H1 (cell line): ENCODE measurements around the gene RGN. TPM values are rescaled to one million over a fixed set of nuclear protein-coding genes. Genes with fewer than 3 reads are reported as not detected.

Experiments used
- CTCF ChIA-PET: fragments of 300-600 bp; sonication (Branson Sonifier 250); formaldehyde crosslinking; loops from one replicate; lab custom pipeline; 2021; ENCODE audit not compliant: partially characterized antibody; lab: Charles Lee
- POLR2A ChIA-PET: fragments of 300-600 bp; sonication (Branson Sonifier 250); formaldehyde crosslinking; loops from one replicate; lab custom pipeline; 2021; ENCODE audit warnings: inconsistent platforms; ENCODE audit not compliant: partially characterized antibody; lab: Charles Lee
- DNase-seq, 2 experiments: peaks; one replicate each; pipeline versions ENCODE4 v3.0.0 to v3.0.0-alpha.2; 2010 to 2022; ENCODE audit warnings: low spot score in 2 of 2, low read depth in 1 of 2, mixed read lengths in 1 of 2
- FAIRE-seq: peaks from 2 replicates; lab custom pipeline; 2011; peaks lifted over from hg19 to GRCh38; lab: Jason Lieb, UNC
- H2AFZ ChIP-seq: 2 replicates; pipeline ENCODE4 v1.8.1; 2012; ENCODE audit warnings: low read length, inconsistent platforms
- H2AK5ac ChIP-seq: 2 replicates; pipeline ENCODE4 v1.6.1; 2013; ENCODE audit warnings: low read depth, low read length
- H2BK120ac ChIP-seq: replicated peaks from 2 replicates; pipeline ENCODE3; 2013; ENCODE audit warnings: low read depth, low read length, inconsistent platforms
- H2BK12ac ChIP-seq: 2 replicates; pipeline ENCODE4 v1.6.1; 2013; ENCODE audit warnings: low read depth, low read length
- H2BK15ac ChIP-seq: 2 replicates; pipeline ENCODE4 v1.6.1; 2013; ENCODE audit warnings: low read length
- H2BK20ac ChIP-seq: 2 replicates; pipeline ENCODE4 v1.6.1; 2013; ENCODE audit warnings: low read length
- H2BK5ac ChIP-seq: 2 replicates; pipeline ENCODE4 v1.6.1; 2013; ENCODE audit warnings: low read depth, low read length
- H3K14ac ChIP-seq: 2 replicates; pipeline ENCODE4 v1.6.1; 2013; ENCODE audit warnings: inconsistent platforms; ENCODE audit not compliant: insufficient read length
- H3K18ac ChIP-seq: 2 replicates; pipeline ENCODE4 v1.6.1; 2013; ENCODE audit warnings: low read length; ENCODE audit errors: extremely low read depth
- H3K23ac ChIP-seq: 2 replicates; pipeline ENCODE4 v1.6.1; 2013; ENCODE audit warnings: inconsistent platforms; ENCODE audit not compliant: insufficient read length
- H3K23me2 ChIP-seq: 2 replicates; pipeline ENCODE4 v1.6.1; 2013; ENCODE audit warnings: low read depth, low read length
- H3K27ac ChIP-seq: 2 replicates; pipeline ENCODE4 v1.6.1; 2011; ENCODE audit warnings: low read depth, low read length, inconsistent platforms
- H3K27me3 ChIP-seq, 4 experiments: replicated peaks in 1 of 4; 1 replicate in 1 of 4; 2 replicates in 3 of 4; pipeline versions ENCODE4 v1.6.1 to v1.8.1; 2011 to 2013; ENCODE audit warnings: low read length in 3 of 4, mild to moderate bottlenecking in 3 of 4, inconsistent platforms in 2 of 4, mixed read lengths in 2 of 4, moderate library complexity in 1 of 4; ENCODE audit not compliant: control insufficient read depth in 3 of 4, insufficient read depth in 3 of 4; ENCODE audit errors: extremely low read depth in 1 of 4
- H3K36me3 ChIP-seq, 4 experiments: 2 replicates each; pipeline versions ENCODE4 v1.6.1 to v1.8.1; 2011 to 2013; ENCODE audit warnings: mild to moderate bottlenecking in 4 of 4, low read length in 3 of 4, moderate library complexity in 2 of 4, control low read depth in 1 of 4, inconsistent platforms in 1 of 4; ENCODE audit not compliant: insufficient read depth in 4 of 4, control insufficient read depth in 2 of 4
- H3K4ac ChIP-seq: replicated peaks from 2 replicates; pipeline ENCODE3; 2013; ENCODE audit warnings: low read length, low read depth, mixed read lengths, inconsistent platforms; ENCODE audit not compliant: insufficient read length
- H3K4me1 ChIP-seq, 4 experiments: replicated peaks in 1 of 4; 1 replicate in 1 of 4; 2 replicates in 3 of 4; pipeline versions ENCODE4 v1.6.1 to v1.8.1; 2011 to 2013; ENCODE audit warnings: low read length in 3 of 4, inconsistent platforms in 2 of 4, mixed read lengths in 1 of 4; ENCODE audit not compliant: insufficient read depth in 4 of 4, control insufficient read depth in 3 of 4
- H3K4me2 ChIP-seq, 2 experiments: 2 replicates each; pipeline versions ENCODE4 v1.6.1 to v1.8.1; 2011 to 2013; ENCODE audit warnings: low read depth in 2 of 2, low read length in 2 of 2, control low read depth in 1 of 2, inconsistent platforms in 1 of 2, mild to moderate bottlenecking in 1 of 2; ENCODE audit not compliant: insufficient read depth in 1 of 2
- H3K4me3 ChIP-seq, 4 experiments: fragments of 200-600, 300-600 bp in 1 of 4; sonication (generic), shearing (Covaris generic), sonication (Bioruptor Twin) in 1 of 4; 2 replicates each; pipeline versions ENCODE4 v1.5.1 to v1.8.1; 2011 to 2016; ENCODE audit warnings: low read length in 4 of 4, low read depth in 3 of 4, control low read depth in 2 of 4, inconsistent platforms in 2 of 4, mild to moderate bottlenecking in 2 of 4, mixed read lengths in 1 of 4, moderate library complexity in 1 of 4; ENCODE audit not compliant: insufficient read depth in 2 of 4; ENCODE audit errors: extremely low read depth in 1 of 4
- H3K56ac ChIP-seq: replicated peaks from 2 replicates; pipeline ENCODE3; 2013; ENCODE audit warnings: low read depth, mild to moderate bottlenecking, mixed read lengths, low read length, inconsistent platforms; ENCODE audit not compliant: insufficient read length
- H3K79me1 ChIP-seq: 2 replicates; pipeline ENCODE4 v1.6.1; 2013; ENCODE audit warnings: low read depth, low read length, control low read depth
- H3K79me2 ChIP-seq, 2 experiments: 2 replicates each; pipeline versions ENCODE4 v1.6.1 to v1.8.1; 2012 to 2013; ENCODE audit warnings: low read length in 2 of 2, mild to moderate bottlenecking in 2 of 2, inconsistent platforms in 1 of 2; ENCODE audit not compliant: insufficient read depth in 2 of 2, control insufficient read depth in 1 of 2
- H3K9ac ChIP-seq, 4 experiments: replicated peaks in 1 of 4; 1 replicate in 1 of 4; 2 replicates in 3 of 4; pipeline versions ENCODE4 v1.6.1 to v1.8.1; 2011 to 2013; ENCODE audit warnings: low read depth in 3 of 4, low read length in 3 of 4, control low read depth in 2 of 4, mild to moderate bottlenecking in 2 of 4, moderate library complexity in 2 of 4, inconsistent platforms in 1 of 4; ENCODE audit errors: extremely low read depth in 1 of 4
- H3K9me3 ChIP-seq, 2 experiments: 2 replicates each; pipeline versions ENCODE4 v1.6.1 to v1.8.1; 2012 to 2013; ENCODE audit warnings: mild to moderate bottlenecking in 2 of 2, moderate library complexity in 2 of 2, control low read depth in 1 of 2, inconsistent platforms in 1 of 2, low read depth in 1 of 2, low read length in 1 of 2, mixed read lengths in 1 of 2; ENCODE audit not compliant: insufficient read depth in 2 of 2
- H4K20me1 ChIP-seq, 2 experiments: replicated peaks in 1 of 2; 2 replicates each; pipeline versions ENCODE3 to v1.8.1; 2011 to 2013; ENCODE audit warnings: inconsistent platforms in 2 of 2, low read length in 2 of 2, mild to moderate bottlenecking in 1 of 2; ENCODE audit not compliant: insufficient read depth in 2 of 2, control insufficient read depth in 1 of 2
- H4K5ac ChIP-seq: 2 replicates; pipeline ENCODE4 v1.6.1; 2013; ENCODE audit warnings: low read length, low read depth, mixed read lengths, inconsistent platforms; ENCODE audit not compliant: insufficient read length
- H4K8ac ChIP-seq: 2 replicates; pipeline ENCODE4 v1.8.0; 2013; ENCODE audit warnings: mild to moderate bottlenecking, moderate library complexity, low read length, inconsistent platforms; ENCODE audit not compliant: insufficient read depth; ENCODE audit errors: extremely low read depth
- H4K91ac ChIP-seq: replicated peaks from 2 replicates; pipeline ENCODE3; 2013; ENCODE audit warnings: low read length, mixed read lengths, inconsistent platforms; ENCODE audit not compliant: insufficient read length
- CEBPB ChIP-seq: IDR thresholded peaks from 2 replicates; pipeline ENCODE4 v1.6.1; 2012; ENCODE audit warnings: low read depth, low read length
- EZH2 ChIP-seq: fragments of 200-600 bp; sonication (generic); IDR thresholded peaks from 2 replicates; pipeline ENCODE4 v1.7.1; 2012; ENCODE audit warnings: low read depth, mild to moderate bottlenecking, moderate library complexity, low read length, inconsistent platforms; ENCODE audit not compliant: severe bottlenecking
- HDAC6 ChIP-seq: IDR thresholded peaks from one replicate; pipeline ENCODE4 v1.7.1; 2012; ENCODE audit warnings: low read depth, mild to moderate bottlenecking, inconsistent platforms, low read length, moderate library complexity
- JUND ChIP-seq: IDR thresholded peaks from 2 replicates; pipeline ENCODE4 v1.6.1; 2011; ENCODE audit warnings: mild to moderate bottlenecking, improper control_type of control experiment, low read length
- KDM5A ChIP-seq: fragments of 200-600 bp; IDR thresholded peaks from 2 replicates; pipeline ENCODE4 v1.7.1; 2012; ENCODE audit warnings: mild to moderate bottlenecking, low read length, inconsistent platforms, mixed read lengths
- PHF8 ChIP-seq: fragments of 200-600 bp; sonication (generic); conservative IDR thresholded peaks from 2 replicates; pipeline ENCODE4 v1.7.1; 2012; ENCODE audit warnings: low read depth, mild to moderate bottlenecking, inconsistent platforms, low read length, moderate library complexity
- RBBP5 ChIP-seq: IDR thresholded peaks from 2 replicates; pipeline ENCODE4 v1.7.1; 2012; ENCODE audit warnings: low read depth, mild to moderate bottlenecking, inconsistent platforms, low read length, moderate library complexity, borderline replicate concordance
- RFX5 ChIP-seq: IDR thresholded peaks from 2 replicates; pipeline ENCODE4 v1.6.1; 2011; ENCODE audit warnings: low read depth, low read length, improper control_type of control experiment, borderline replicate concordance
- SIN3A ChIP-seq, 2 experiments: IDR thresholded peaks in 1 of 2; conservative IDR thresholded peaks in 1 of 2; 2 replicates each; pipeline ENCODE4 v1.6.1; 2011 to 2012; ENCODE audit warnings: low read length in 2 of 2, improper control_type of control experiment in 1 of 2, low read depth in 1 of 2, mild to moderate bottlenecking in 1 of 2
- SUZ12 ChIP-seq: fragments of 200-600 bp; sonication (generic); IDR thresholded peaks from 2 replicates; pipeline ENCODE4 v1.6.1; 2012; ENCODE audit warnings: mild to moderate bottlenecking, inconsistent platforms, low read length, moderate library complexity, mixed read lengths
- YY1 ChIP-seq: IDR thresholded peaks from 2 replicates; pipeline ENCODE4 v1.6.1; 2011; ENCODE audit warnings: low read depth, mild to moderate bottlenecking, low read length
- WGBS, 2 experiments: shearing (Covaris generic) in 1 of 2; methylation state at CpG; one replicate each; pipeline versions ENCODE4 v1.1.6 to v1.1.7; 2013 to 2015; ENCODE audit warnings: low lambda C conversion rate in 2 of 2, mixed read lengths in 2 of 2, inconsistent platforms in 1 of 2, low coverage in 1 of 2, missing lambda C conversion rate in 1 of 2; ENCODE audit not compliant: insufficient replicate concordance in 2 of 2, insufficient coverage in 1 of 2, insufficient read length in 1 of 2; ENCODE audit errors: extremely low coverage in 1 of 2, missing lambda C conversion rate in 1 of 2; 5-methylcytosine and 5-hydroxymethylcytosine counted together
- polyA plus RNA-seq, 7 experiments: library from polyadenylated mRNA; depleted of rRNA in 3 of 7; stranded (reverse) in 5 of 7; unstranded in 2 of 7; fragments of >200 nt in 5 of 7; fragments of 200-250 nt in 2 of 7; gene quantifications; 1 replicate in 5 of 7; 2 replicates in 1 of 7; 4 replicates in 1 of 7; pipeline versions ENCODE4 v1.2.1 to v1.2.3, GENCODE V29; 2011 to 2013; ENCODE audit warnings: missing spikeins in 2 of 7, mixed read lengths in 2 of 7
- total RNA-seq: library from RNA; stranded (reverse); fragmentation: NEBNext Ultra II Directional; extraction: Animal tissue kit (Norgen Biotek cat#: 25700); gene quantifications from 2 replicates; pipeline ENCODE4 v1.2.1, GENCODE V29; 2021
- TF ChIP-seq, protein P1 (sequence below): IDR thresholded peaks from 2 replicates; pipeline ENCODE4 v1.6.1; 2011; ENCODE audit warnings: low read length, improper control_type of control experiment

Gene RGN
- total and polyA plus RNA-seq, 2 of the 8 experiments (the other 6 are each of a cell fraction or from before 2014, with no cell fraction given): 0.32 to 3.1 TPM

DNA sequence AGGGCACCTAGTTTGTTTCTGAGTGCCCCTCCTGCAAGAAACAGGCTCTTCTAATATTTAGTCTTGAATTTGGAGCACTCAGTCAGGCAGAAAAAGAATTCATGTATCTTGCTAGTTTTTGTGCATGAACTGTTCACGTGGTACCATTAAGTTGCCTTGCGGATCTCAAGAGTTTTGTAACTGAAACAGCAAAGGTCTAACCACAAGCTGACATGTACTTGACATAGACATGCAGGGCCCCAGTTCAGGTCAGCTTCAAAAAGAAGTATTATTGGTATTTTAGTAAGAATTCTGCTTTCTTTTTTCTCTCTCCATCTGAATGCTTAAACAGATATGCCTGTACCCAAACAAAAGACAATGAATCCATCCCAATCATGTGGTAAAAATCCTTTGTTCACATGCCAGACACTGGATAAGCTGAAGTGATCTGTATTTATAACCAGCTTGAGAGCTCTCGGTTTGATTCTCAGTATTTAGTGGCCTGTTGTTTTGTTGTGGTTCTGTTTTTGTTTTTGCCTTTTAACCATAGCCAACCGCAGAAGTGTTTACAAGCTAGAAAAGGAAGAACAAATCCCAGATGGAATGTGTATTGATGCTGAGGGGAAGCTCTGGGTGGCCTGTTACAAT lies 13.0 kb downstream of the RGN start:
- TF ChIP-seq HDAC6 (no peak), RFX5 (no peak), KDM5A (no peak), JUND (no peak), SUZ12 (no peak), EZH2 (no peak), YY1 (no peak), PHF8 (no peak), RBBP5 (no peak), CEBPB (no peak), SIN3A (conservative IDR thresholded peaks at IDR 0.05 in 1 of 2, IDR thresholded peaks at IDR 0.05 in 1 of 2; ENCODE audit: low read depth in 1 of 2, low read length in 2 of 2) (no peak)
- TF ChIP-seq, protein P1, sequence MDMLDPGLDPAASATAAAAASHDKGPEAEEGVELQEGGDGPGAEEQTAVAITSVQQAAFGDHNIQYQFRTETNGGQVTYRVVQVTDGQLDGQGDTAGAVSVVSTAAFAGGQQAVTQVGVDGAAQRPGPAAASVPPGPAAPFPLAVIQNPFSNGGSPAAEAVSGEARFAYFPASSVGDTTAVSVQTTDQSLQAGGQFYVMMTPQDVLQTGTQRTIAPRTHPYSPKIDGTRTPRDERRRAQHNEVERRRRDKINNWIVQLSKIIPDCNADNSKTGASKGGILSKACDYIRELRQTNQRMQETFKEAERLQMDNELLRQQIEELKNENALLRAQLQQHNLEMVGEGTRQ: no peak
- Histone ChIP-seq H3K36me3 (no peaks in the 10 kb centered on the region), H3K79me1 (no peaks in the 10 kb centered on the region), H3K56ac (no peak overlapping the region), H2AK5ac (no peak overlapping the region), H3K9me3 (no peaks in the 10 kb centered on the region), H4K5ac (no peak overlapping the region), H3K18ac (no peak overlapping the region), H3K4ac (no peak overlapping the region), H2BK5ac (no peak overlapping the region), H4K8ac (no peak overlapping the region), H2BK12ac (no peak overlapping the region), H3K79me2 (no peaks in the 10 kb centered on the region), H3K27me3 (no peaks in the 10 kb centered on the region), H3K23ac (no peak overlapping the region), H3K4me2 (peak overlapping the region in 1 of 2 experiments; percentile 5; a peak in 1 of 4 replicates), H2BK120ac (no peak overlapping the region), H3K9ac (no peak overlapping the region), H3K4me3 (no peak overlapping the region), H3K27ac (no peak overlapping the region), H4K91ac (no peak overlapping the region), H2BK15ac (no peak overlapping the region), H3K14ac (no peak overlapping the region), H2AFZ (no peak overlapping the region), H4K20me1 (no peaks in the 10 kb centered on the region), H2BK20ac (no peak overlapping the region), H3K4me1 (no peaks in the 10 kb centered on the region), H3K23me2 (no peaks in the 10 kb centered on the region)
- FAIRE-seq (peak; percentile 50), DNase-seq (no peak)
- POLR2A ChIA-PET: no interaction called here
- CTCF ChIA-PET: interaction anchor here (0.6 to 0.9 kb wide), 3 partner anchors 9 to 192 kb away, joined by 3 to 4 read pairs (median 3); no protein-coding TSS in a partner anchor
- WGBS, 2 experiments: 60% methylated on average over 3 of the region's 4 CpGs; no CpG with 5 or more reads in 1 of the 2 experiments
